ENCODE measurements around the gene AKR7A2.

AKR7A2 gene

DNA sequence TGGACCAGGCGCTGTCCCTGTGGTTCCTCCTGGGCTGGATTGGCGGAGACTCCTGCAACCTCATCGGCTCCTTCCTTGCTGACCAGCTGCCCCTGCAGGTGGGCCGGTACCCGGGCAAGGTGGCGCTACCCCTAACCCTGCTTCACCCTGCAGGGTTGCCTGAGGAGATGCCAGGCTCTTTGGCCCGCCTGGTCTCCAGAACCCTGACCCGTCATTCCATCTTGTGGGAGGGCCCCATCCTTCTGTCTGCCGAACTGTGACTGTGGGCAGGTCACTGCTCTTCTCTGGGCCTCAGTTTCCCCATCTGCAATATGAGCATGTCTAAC, 12.7 kb upstream of the AKR7A2 start:
- DNase-seq = no peak

DNA sequence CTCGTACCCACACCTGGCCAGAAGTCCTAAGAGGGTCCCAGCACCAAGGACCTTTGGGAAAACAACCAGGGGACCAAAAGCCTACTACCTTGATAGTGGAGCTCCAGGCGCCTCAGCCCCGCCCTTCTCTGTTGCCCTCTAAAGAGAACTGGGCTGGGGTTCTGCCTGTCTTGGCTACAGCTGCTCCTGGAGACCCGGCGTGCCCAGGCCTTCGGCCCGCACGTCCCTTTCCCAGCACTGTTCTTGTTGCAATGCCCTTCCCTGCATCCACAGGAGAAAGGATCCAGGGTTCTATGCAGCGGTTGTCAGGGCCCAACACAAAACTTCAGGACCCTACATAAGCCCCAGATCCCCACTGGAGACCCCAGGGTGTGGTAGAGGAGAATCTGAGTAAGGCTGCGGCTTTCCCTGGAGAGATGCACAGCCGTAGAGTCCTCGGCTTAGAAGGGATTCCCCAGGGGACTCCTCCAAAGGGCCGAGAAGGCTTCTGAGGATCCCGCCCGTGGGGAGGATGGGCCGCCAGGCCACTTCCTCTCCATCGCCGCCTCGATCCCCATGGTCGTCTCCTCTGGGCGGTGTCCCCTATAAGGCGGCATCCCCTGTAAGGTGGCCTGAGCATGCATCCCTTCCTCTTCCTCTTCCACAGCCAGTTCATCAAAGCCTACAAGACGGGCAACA, 12.2 kb upstream of the AKR7A2 start:
- no peak for DNase-seq

DNA sequence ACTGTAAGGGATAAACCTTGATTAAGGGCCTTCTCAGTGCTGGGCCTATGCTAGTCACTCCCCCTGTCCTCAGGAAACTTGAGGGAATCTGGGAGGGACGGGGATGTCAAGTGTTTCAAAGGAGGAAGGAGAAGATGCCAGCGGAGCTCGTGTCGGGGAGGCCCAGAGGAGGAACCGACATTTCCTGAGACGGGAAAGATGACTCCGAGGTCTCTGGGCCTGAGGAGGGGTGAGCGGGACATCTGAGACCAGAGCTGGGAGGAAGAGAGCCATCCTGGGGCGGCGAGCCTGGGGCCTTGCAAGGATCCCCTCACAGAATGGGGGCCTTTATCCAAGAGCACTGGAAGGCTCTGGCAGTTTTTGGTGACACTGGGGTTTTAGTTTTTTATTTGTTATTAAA, 10.5 kb upstream of the AKR7A2 start:
- no peak for DNase-seq

DNA sequence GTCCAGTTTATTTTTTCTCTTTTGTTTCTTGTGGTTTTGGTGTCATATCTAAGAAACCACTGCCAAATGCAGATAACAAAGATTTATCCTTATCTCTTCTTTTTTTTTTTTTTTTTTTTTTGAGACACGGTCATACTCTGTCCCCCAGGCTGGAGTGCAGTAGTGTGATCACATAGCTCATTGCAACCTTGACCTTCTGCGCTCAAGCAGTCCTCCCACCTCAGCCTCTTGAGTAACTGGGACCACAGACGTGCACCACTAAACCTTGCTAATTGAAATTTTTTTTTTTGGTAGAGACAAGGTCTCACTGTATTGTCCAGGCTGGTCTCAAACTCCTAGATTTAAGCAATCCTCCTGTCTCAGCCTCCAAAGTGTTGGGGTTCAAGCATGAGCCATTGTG, 9.1 kb upstream of the AKR7A2 start:
- no peak for DNase-seq

DNA sequence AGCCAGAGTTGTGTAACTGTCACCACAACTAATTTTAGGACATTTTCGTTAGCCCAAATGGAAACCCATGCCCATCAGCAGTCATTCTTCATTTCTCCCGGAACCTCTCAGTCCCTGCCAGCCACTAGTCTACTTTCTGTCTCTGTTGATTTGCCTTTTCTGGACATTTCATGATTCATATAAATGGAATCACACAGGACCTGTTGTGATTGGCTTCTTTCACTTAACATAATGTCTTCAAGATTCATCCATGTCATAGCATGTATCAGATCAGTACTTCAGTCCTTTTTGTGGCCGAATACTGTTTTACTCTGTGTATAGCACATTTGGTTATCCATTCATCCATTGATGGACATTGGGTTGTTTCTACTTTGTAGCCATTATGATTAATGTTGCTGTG, 7.3 kb upstream of the AKR7A2 start:
- DNase-seq = no peak

DNA sequence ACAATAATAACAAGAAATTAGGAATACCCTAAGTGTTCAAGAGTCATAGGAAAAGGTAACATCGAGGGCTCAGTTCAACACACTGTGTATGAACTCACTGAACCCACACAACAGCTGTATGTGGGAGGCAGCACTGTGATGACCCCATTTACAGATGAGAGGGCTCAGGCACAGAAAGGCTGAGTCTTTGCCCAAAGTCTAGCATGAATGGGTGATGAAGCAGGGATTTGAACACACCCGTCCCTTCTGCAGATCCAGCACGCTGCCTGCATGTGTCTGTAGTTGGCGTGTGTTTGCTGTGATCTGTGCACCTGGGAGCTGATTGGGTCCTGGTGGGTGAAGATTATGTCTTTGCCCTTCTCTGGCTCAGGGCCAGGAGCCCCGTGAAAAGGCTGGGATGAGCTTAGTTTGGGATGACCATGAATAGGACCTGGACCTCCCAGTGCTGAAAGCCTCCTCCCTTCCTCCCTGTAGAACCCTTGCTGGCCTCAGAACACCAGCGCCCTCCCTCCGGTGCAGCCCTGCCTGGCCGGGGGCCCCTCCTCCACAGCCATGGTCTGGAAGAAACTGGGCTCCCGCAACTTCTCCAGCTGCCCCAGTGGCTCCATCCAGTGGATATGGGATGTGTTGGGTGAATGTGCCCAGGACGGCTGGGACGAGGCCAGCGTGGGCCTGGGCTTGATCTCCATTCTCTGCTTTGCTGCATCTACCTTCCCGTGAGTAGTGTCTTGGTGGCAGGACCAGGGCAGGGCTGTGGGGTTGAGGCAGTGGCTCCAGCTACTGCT, 5.4 kb upstream of the AKR7A2 start:
- DNase-seq = peak; percentile 38

DNA sequence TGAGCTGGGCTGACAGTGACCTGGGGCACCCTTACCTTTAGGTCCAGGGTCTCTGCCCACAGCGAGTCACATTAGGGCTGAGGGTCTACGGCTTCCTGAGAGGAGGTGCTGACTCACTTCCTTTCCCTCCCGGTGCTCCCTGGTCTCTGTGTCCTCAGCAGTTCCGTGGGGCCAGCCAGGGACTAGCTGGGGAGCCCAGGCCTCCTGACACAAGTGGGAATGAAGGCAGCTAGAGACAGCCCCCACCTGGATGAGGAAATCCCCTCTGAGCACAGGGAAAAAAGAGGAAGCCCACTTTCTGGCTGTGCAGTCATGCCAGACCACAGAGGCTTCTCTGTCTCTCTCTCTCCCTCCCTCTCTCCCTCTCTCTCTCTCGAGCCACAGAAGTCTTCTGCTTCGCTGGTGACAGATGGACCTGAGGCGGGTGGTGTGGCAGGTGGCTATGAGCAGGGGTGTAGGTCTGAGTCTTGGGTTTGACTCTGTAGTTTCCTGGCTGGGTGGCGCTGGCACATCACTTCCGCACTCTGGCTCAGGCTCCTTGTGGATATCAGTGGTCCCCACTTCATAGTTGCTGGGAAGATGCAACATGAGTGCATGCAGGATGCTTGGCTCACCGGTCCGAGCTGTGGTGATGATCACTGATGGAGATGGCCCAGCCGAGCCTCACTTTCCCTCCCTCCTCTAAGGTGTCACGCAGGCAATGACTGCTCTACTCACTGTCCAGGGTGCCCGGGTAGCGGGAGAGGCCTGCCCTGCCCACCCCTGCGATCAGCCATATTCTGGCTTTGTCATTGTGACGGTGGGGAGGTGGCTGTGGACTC, 3.6 kb upstream of the AKR7A2 start:
- no peak for DNase-seq

DNA sequence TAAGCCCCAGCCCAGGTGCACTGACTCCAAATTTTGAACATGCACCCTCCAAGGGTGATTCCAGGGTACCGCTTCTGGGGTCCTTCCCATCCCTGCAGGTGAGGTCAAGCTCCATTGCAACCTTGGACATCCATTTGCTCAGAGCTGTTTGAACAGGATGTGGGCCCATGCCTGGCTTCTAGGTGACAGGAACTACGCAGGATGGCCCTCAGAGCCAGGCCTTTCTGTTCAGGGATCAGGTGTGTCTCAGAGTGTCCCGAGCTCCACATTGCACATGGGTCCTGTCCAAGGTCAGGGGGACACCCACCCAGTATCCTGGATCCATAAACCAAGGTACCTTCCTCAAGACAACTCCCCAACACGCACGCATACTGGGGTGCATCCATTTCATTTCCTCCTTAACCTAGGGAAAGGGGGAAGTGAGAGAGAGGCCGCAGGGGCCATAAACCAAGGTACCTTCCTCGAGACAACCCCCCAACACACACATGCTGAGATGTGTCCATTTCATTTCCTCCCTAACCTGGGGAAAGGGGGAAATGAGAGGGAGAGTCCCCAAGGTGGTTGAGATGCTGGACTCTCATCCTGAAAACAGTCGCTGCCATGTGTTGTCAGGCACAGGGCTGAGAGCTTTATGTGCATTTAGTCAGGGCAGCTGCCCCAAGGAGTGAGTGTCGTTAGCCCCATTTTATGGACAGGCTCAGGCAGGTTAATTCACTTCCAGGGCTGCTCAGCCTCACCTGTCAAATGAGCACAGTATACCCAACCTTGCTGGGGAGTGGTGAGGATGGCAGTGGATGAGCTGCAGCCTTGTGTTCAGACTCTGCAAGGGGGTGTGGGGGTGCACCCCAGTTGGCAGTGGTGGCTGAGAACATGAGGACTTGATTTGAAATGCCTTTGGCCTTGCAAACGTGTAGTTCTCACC, 2.3 kb upstream of the AKR7A2 start:
- DNase-seq = no peak

DNA sequence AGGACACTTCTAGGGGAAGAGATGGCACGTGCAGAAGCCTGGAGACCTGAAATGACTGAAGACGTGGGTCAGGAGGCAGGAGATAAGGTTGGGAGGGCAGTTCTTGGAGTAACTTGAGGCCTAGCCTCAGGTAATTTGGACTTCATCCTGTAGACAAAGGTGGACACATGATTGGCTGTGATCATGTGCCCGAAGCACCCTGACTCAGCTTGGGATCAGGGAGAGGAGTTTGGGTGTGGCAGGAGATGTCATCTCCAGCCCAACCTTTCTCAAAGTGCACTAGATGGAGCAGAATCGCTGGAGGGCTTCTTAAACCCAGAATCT, 1.7 kb upstream of the AKR7A2 start:
- DNase-seq = peak; percentile 38

DNA sequence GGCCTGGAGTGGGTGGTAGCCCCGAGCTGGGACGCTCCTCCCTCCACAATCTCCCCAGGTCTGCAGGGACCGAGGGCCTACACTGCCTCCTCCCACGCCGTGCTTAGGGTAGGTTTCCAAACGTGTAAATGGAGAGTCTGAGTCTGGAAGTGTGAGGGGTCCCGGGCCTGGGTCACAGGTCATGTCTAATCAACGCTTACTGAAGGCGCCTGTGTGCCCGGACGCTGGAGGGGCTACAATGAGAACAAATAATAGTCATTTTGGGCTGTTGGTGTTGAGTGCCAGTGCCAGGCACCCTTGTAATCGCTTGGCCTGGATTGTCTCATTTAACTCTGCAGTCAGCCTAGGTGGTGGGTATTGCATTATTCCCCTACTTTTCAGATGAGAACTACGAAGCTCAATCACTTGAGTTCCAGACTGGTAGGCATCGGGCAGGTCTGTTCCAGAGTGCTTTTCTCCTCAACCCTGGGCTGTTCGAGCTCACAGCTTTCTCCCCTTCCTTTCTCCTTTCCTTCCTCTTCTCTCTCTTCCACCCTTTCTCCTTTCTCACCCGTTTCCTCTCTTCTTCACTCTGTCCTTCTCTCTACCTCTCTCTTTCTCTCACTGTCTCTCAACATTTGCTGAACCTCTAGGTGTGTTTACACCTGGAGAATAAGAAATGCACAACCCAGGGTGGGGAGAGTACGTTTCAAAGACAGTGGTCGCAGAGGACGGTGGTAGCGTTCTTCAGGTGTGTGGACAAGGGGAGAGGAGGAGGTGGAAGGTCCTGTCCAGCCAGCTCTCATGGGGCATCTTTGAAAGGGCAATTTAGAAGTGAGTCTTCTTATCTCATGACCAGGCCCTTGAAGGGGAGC, 1.1 kb upstream of the AKR7A2 start:
- DNase-seq = no peak

DNA sequence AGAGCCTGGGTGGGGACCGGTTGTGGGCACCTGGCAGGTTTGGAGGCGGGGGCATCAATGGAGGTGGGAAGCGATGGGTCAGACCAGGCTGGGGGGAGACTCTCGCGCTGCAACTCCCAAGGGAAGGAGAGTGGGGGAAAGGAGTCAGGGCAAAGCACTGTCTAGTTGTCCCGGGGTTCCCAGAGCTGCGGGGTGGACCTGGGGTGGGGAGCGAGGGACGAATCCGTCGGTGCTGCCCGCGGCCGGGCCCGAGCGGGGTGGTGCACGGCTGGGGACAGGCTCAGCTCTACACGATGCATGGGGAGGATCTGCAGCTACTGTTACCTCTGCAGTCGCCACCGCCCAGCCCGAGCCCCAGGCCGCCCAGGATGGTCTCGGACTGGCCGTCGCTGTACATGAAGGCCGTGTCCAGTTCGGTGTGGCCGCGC, 427 bp downstream of the AKR7A2 start:
- DNase-seq = no peak

DNA sequence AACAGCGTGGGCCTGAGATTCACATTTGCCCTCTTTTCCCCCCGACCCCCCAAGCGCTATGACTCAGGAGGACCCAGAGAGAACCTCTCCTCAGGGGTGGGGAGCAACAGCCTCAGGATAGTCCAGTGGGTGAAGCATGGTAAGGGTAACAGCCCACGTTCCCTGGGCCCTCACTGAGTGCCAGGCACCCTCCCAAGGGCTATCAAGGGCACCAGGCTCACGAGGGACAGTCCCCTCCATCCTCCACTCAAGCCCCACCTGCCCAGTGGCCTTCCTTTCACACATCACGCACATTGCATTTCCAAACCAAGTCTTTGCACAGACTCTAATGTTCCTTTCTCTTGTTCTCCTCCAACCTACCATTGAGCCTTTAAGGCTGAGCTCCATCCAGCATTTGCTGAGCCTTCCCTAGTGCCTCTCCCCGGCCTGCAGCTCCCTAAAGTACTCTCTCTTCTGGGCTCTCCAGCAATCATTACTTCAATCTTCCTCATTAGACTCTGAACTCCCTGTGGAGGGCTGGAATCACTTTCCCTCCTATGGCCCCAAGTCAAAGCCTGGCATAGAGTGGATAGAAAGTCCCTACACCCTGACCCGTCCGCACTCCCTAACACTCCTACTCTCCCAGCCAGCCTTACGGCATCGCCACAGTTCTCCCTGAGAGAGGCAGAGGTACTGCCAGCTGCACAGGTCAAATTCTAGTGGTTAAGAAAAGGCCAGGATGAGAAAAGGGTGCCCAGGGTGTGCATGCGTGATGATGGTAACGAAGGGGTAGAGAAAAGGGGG, 1.0 kb downstream of the AKR7A2 start:
- peak; percentile 36 for DNase-seq

DNA sequence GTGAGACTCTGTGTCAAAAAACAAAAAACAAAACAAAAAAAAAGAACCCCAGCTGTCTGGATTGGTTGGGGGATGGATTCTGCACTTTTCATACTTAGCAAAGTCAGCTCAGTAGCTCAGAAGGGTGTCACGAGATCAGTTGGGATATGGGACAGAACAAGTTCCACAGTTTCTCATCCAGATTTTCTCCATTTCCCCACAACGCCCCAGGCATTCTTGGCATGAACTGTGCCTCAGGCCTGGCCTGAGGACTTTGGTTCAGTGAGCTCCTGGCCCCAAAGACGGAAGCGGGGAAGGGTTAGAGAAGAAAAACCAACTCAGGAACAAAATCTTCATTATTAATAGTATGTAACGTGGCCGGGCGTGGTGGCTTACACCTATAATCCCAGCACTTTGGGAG, 1.9 kb downstream of the AKR7A2 start:
- DNase-seq = peak; percentile 21

DNA sequence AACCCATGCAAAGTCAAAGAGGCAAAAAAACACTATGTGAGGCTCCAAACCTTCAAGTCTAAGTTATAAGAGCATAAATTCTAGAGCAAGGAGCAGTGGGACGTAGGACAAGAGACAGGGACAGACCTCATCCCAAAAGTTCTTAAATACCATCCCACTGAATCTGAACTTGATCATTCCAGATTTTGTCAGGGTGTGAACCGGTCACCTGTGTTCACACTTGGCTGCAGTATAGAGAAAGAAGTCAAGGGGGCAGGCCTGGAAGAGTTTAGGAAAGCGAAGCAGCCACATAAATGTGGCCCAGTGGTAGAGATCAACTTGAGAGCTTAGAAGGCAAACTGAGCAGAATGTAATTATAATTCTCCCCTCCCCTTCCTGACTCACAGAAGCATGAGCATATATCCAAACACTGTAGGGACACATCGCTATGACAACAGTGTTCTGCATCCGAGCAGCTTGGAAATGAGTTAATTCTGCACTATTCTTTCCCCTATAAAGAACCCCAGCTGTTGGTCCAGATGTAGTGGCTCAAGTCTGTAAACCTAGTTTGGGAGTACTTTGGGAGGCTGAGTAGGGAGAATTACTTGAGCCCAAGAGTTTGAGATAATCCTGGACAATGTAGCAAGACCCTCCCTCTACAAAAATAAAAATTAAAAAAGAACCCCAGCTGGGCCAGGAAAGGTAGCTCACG, 2.7 kb downstream of the AKR7A2 start:
- peak; percentile 2 for DNase-seq

DNA sequence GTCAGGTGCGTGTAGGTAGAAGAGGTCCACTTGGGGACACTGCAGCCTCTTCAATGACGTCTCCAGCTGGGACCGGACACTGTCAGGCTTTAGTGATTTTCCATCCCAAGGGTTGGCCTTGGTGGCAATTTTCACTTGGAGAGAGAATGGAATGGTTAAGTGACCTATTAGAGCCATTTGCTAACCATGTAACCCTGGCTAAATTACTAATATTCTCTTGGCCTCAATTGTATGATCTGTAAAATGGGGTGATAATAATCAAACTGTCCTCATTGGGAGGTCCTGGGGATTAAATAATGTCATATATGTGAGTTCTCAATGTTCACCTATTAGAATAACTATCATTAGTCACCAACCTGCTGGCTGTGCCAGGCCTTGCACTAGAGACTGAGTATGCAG, 3.4 kb downstream of the AKR7A2 start:
- peak; percentile 3 for DNase-seq

DNA sequence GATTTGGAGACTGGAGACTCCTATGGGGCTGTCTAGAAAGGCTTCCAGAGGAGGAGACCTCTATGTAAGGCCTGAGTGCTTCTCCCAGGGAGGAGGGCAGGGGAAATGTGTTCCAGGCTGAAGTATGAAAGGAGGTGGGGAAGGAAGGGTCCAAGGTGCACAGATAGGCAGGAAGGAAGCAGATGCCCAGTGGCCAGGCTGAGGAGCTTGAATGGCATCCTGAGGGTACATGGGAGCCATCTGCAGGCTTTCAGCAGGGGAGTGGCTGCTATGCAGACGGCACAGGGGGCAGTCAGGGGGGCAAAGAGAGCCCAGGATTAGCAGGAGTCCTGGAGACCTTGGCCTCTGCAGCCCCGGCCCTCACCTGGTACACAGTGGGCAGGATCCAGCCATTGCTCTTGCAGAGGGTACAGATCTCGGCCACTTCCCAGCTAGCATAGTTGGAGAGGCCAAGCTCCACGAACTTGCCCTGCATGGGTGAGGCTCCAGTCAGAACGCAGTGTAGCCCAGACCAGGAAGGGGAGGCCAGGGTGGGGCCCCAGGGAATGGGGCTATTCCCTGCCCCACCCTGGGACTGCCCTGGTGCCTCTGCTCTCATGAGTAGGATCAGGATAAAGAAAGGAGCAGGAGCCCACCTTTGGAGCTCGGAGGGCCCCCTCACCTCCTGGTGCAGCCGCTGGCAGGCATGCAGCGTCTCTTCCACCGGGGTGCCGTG, 4.0 kb downstream of the AKR7A2 start:
- peak; percentile 48 for DNase-seq

DNA sequence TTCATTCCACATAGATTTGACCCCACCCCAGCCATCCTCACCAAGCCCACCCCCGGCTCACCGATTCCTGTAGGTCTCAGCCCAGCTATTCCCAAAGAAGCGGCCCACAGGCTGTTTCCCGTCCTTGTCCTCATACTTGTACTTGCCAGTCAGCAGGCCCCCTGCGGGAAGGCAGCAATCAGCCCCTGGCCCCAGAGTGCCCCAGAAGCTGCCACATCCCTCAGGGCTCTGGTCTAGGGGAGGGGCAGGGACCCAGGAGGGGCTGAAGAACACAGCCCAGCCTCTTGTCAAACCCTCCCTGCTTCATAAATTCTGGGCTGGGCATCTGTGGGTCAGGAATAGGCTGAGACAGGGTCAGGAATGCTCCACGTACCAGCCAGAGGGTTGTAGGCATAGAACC, 5.0 kb downstream of the AKR7A2 start:
- peak; percentile 50 for DNase-seq

DNA sequence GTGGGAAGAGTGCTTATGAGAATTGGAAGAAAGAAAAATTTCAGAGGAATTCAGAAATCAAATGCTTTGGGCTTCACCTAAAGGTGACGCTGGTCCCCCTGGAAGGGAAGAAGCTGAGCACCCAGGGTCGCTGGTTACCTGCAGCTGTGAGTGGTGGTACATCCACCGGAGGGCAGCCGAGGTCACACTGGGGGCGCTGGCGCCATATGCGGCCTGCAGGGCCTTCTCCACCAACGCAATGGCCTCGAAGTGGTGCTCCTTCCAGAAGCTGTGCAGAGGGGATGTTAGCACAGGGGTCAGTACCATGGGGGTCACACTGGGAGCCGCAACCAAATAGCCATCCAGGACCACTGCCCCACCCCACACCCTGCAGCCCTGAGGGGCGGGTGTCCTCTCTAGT, 6.1 kb downstream of the AKR7A2 start:
- peak; percentile 54 for DNase-seq

DNA sequence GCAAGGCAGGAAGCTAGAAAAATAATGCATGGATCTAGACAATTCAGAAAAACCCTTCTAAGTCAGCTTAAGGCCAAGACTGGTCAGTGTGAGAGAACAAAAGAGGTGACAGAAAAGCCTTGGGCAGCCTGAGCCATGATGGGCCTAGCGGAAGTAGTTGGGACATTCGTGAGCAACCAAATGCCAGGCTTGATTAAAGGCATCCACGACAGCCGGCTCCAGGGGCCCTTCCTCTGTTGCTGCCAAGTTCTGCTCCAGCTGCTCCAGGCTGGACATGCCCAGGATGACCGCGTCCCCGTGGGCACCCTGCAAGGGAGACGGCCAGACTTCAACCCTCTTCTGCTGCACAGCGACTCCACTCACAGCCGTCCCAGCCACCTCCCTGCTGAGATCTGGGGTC, 7.9 kb downstream of the AKR7A2 start:
- peak; percentile 37 for DNase-seq

DNA sequence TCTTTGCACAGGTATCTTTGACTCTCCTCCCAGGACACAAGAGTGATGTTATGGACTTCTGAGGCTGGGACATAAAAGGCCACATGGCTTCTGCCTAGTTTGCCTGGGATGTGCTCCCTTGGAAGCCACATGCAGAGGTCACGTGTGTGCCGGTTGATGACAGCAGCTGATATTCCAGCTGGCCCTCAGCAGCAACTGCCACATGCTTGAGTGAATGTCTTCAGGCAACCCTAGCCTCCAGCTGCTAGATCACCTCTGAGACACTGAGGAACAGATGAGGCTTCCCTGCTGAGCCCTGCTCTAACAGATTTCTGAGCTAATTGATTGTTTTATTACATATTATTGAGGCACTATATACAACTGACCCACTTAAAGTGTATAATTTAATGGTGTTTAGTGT, 11.7 kb downstream of the AKR7A2 start:
- DNase-seq = peak; percentile 37

Data from activated effector memory CD4-positive, alpha-beta T cell treated with anti-CD3 and anti-CD28 coated beads, Interleukin-2, amount 50 U/mL, for 16 hours (primary cell).